ENCODE measurements around the gene PSD4.

The PSD4 gene

DNA sequence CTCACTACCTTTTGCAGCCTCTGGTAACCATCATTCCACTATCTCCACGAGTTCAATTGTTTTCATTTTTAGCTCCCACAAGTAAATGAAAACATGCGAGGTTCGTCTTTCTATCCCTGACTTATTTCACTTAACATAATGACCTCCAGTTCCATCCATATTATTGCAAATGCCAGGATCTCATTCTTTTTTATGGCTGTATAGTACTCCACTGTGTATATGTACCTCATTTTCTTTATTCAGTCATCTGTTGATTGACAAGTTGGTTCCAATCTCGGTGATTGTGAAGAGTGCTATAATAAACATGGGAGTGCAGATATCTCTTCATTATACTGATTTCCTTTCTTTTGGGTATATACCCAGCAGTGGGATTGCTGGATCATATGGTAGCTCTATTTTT lies 29.5 kb upstream of the PSD4 start:
- DNase-seq, result no peak

DNA sequence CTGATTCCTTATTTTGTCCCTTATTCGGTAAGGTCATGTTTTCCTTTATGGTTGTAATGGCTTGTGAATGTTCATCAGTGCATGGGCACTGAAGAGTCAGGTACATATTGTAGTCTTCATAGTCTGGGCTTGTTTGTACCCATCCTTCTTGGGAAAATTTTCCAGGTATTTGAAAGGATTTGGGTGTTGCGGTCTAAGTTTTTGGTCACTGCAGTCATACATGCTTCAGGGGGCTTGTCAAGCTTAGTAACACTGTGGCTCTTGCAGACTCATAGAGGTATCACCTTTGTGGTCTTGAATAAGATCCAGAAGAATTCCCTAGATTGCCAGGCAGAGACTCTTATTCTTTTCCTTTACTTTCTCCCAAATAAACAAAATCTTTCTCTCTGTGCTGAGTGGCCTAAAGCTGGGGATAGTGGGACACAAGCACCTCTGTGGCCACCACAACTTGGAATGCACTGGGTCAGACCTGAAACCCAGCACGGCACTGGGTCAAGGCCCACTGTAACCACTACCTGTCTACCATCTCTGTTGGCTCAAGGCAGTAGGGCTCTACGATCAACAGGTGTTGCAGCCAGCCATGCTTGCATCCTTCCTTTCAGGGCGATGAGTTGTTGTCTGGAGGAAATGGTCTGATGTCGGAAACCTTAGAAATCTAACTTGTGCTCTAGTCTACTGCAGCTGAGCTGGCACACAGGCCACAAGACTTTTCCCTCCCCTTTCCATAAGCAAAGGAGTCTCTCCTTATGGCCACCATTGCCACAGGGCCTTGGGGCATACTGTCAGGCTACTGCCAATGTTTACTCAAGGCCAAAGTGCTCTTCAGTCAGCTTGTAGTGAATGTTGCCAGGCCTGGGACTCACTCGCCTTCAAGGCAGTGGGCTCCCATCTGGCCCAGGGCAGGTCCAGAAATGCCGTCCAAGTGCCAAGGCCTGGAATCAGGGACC lies 24.9 kb upstream of the PSD4 start:
- DNase-seq, result no peak

DNA sequence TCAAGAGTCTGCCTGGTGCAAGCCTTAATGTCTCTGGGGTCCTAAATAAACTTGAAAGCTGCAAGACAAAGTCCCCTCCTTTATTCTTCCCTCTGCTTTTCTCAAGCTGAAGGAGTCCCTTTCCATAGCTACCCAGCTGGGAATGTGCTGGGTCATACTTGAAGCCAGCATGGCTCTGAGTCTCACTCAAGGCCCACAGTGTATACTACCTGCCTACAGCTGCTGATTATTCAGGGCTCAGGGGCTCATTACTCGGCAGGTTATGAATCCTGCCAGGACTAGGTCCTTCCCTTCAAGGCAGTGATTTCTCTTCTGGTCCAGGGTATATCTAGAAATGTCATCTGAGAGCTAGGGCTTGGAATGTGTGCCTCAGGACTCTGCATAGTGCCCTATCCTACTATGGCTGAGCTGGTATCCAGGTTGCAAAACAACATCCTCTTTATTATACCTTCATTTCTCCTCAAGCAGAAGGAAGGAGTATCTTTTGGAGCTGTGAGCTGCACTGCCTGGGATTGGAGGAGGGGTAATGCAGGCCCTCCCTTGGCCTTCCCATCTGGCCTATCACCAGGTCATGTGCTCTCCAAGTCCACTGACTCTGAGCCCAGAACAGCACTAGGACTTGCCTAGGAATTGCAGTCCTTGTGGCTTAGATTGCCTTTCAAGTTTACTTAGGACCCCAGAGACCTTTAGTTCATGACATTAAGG lies 24.1 kb upstream of the PSD4 start:
- no peak for DNase-seq

DNA sequence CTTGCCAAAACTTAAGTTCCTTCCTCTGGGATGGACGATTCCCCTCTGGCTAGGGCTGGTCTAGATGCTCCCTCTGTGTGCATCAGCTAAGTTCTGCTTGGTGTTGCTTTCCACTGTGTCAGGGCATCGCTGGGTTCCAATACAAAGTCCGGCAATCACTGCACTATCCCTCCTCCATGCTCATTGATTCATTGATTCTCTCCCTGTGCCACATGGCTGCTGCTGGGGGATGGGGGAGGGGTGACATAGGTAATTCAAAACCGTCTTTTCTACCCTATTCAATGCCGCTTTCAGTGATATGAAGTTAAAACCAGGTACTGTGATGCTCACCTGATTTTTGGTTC lies 23.5 kb upstream of the PSD4 start:
- DNase-seq, result no peak

DNA sequence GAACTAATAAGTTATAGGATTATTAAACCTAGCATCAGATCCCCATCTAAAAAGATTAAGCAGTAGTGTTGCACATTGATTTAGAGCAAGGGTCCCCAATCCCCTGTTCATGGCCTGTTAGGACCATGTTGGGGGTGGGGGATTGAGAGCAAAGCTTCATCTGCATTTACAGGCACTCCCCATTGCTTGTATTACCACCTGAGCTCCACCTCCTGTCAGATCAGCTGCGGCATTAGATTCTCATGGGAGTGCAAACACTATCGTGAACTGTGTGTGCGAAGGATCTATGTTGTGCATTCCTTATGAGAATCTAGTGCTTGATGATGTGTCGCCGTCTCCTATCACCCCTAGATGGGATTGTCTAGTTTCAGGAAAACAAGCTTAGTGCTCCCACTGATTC lies 18.4 kb upstream of the PSD4 start:
- no peak for DNase-seq

DNA sequence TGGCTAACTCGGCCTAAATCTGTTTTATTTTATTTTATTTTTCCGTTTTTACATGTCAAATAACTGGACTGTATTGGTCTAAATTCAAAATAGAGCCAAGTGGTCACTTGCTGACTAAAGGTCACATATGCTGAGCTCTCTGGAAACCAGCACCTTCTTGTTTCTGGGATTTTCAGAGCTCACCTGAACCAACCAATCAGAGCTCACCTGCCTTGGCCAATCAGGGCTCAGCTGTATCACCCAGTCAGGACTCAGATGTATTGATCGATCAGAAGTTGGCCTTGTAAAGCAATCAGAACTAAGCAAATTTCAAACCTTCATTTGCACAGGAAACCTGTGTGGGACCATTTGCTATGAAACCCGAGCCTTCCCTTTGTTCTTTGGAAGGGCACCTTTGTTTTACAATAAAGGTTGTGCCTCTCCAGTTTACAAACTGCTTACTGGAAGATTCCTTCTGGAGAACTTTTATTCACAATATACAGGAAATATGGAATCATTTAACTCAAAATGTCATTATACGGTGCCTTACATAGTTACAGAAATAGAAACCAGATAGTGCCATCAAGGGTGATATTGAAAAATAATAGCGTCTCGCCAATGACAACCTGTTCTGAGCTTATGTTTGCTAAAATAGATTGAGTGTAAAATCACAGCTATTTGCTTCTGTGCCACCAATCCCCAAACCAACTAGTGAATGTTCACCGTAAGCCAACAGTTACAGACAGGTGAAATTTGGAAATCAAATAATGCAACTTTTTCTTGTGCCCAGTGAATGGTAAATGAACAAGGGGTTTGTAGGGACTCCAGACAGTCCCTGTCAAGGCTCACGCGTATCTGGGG lies 17.3 kb upstream of the PSD4 start:
- DNase-seq, result no peak

DNA sequence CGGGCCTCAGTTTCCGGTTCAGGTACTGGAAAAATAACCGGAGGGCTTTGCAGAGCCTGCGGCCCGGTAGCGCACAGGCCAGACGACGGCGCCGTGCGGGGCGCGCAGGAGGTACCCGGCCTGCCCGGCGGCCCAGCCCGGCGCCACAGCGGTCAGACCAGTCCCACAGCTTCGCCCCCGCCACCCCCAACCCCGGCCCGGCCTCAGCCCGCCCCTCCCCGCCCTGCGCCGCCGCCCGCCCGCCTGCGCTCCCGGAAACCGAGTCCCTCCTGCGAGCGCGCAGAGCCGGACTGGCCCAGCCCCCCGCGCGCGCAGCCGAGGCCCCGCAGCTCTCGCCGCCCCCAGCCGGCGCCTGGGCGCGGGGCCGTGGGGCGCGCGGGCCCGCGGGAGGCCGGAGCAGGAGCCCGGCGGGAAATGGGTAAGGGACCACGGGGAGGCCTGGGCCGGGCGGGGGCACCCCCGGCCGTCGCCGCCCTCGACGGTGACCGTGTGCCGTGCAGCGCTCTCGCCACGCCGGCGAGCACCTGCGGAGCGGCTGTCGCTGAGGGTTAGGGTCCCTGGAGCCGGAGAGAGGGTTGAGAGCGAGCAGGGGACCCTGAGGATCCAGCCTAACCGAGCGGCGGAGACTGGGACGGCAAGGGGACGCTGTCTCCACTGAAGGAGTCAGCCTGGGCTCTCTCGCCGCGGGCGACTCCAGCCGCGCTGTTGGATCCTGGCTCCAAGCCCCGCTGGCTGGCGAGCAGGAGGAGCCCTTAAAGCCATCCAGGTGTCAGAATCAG lies 16.5 kb upstream of the PSD4 start:
- no peak for DNase-seq

DNA sequence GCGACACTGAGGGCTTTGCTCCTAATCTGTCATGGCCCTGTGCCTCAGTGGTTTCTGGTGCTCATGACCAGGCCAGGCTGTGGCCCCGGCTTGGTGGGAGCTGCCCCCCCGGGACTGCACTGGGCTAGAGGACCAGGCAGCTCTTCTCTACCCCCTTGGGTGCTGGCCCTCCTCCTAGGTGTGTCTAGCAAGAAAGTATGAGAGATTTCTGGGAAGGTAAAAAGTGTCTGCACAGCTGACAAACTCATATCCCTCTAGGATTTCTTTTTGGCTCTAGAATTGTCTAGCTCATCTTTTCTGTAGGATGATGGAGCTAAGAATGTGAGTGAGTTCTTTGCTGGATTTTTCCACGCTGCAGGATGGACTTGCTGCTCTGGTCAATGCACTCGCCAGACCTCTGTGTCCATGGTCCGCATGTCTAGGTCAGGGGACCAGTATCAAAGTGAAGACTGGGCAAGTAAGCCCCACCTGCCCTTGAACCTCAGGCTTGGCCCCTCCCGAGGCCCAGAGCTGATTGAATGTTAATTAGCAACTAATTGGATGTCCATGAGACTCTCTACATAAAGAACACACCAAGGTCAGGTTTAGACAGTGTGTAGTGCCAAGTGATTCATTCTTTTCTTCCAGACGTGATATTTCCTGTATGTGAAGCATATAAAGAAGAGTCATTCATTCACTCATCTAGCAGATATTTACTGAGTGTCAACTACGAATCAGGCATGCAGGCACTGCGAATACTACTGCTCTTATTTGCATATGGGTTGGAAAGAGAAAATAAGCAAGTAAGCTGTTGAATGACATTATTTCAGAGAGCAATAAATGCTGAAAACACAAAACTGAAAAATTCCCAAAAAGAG lies 15.6 kb upstream of the PSD4 start:
- no peak for DNase-seq

DNA sequence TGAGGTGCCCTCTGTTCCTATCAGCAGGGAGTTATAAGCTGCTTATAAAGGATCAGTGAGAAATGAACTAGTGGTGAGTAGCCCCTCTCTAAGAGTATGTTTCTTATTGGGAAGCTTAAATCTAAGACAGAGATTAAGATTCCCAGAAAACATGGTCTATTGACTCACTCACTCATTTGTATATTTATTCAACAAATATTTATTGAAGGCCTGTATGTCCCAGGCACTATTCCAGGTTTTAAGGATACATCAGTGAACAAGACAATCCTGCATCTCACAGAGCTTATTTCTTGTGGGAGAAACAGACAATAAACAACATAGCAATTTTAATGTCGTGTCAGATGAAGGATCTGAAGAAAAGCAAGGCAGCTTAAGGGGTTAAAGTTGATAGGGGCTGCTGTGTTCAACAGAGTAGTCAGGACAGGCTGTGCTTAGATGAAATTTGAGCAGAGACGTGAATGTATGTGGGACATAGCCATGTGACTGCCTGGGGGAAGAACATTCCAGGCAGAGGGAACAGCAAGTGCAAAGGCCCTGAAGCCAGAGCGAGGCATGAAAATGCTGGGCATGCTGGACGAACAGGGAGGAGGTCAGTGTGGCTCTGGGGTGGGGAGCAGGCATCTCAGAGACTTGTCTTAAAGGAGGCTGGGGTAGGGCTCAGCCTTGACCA lies 14.8 kb upstream of the PSD4 start:
- no peak for DNase-seq

DNA sequence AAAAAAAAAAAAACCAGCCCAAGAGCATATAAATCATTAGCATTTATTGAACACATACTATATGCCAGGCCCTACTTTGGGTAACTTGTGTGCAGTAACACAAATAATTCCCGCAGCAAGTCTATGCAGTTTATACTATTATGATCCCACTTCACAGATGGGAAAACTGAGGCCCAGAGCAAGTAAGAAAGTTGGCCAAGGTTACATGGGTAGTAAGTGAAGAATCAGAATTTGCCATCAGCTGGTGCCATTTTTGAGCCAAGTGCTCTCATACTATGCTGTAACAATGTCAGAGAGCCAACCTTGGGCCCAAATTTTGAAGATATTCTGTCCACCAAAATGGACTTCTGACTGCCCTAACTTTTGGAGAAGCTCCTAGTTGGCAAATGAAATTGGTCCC lies 13.5 kb upstream of the PSD4 start:
- DNase-seq, result no peak

DNA sequence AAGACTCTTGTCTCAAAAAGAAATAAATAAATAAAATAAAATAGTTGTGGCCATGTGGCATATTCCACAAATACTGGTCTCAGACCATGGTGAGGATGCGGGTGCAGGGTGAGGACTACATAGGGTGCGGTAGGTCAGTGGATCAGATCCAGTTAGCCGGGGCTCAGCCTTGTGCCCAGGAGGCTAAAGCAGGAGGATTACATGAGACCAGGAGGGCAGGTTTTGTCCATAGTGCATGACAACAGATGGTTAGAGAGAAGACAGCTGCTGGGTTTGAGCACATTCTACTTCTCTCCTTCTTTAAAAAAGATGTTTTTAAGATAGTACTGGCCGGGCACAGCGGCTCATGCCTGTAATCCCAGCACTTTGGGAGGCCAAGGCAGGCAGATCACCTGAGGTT lies 12.8 kb upstream of the PSD4 start:
- DNase-seq, result no peak

DNA sequence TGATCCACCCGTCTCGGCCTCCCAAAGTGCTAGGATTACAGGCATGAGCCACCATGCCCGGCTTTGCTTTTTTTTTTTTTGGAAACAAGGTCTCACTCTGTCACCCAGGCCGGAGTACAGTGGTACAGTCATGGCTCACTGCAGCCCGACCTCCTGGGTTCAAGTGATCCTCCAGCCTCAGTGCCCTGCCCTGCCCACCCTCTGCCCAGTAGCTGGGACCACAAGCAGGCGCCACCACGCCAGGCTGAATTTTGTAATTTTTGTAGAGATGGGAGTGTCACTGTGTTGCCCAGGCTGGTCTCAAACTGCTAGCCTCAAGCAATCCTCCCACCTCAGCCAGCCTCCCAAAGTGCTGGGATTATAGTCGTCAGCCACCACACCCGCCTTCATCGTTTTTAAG lies 11.6 kb upstream of the PSD4 start:
- DNase-seq, result no peak

DNA sequence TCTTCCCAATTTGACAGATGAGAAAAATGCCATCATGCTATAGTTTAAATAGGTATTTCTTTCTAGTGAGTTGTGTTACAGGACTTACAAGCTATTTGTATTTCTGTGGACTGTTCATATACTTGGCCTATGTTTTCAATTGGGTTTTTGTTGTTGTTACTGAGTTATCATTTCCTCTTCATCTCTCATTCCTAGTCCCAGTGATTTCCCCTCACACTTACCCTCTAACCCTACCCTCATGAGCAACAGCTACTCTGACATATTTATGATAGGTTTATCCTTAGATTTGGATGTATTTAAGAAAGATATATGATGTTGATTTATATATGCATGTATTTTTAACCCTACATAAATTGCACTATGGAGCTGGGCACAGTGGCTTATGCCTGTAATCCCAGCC lies 10.9 kb upstream of the PSD4 start:
- DNase-seq, result no peak

DNA sequence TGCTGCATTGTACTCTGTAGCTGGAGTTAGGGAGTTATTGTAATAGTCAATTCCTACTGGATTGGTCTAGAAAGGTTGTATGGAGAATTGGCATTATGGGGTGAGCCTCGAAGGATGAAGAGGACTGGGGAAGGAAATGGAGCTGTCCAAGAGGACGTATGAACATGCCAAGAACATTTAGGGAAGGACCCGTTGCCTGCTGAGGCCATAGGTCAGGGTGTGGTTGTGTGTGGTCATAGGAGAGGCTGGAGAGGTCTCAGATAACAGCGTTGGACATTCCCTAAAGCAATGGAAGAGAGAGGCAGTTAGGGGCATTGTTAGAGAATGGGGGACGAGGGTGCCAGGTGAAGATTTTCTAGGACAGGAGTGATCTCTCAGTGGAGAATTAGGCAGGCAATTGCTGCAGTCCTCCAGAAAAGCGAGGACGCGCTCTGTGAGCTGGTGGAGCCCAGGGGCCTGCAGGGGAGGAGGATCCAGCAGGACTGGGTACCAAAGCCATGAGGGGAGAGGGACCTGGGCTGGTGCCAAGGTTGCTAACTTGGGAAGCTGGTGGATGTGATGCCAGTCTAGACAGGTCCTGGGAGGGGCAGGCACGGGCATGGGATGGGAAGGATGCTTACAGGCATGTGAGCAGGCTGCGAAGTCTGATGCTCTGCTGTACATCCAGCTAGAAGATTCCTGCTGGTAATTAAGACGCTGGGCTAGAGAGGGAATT lies 9.4 kb upstream of the PSD4 start:
- DNase-seq, result no peak

DNA sequence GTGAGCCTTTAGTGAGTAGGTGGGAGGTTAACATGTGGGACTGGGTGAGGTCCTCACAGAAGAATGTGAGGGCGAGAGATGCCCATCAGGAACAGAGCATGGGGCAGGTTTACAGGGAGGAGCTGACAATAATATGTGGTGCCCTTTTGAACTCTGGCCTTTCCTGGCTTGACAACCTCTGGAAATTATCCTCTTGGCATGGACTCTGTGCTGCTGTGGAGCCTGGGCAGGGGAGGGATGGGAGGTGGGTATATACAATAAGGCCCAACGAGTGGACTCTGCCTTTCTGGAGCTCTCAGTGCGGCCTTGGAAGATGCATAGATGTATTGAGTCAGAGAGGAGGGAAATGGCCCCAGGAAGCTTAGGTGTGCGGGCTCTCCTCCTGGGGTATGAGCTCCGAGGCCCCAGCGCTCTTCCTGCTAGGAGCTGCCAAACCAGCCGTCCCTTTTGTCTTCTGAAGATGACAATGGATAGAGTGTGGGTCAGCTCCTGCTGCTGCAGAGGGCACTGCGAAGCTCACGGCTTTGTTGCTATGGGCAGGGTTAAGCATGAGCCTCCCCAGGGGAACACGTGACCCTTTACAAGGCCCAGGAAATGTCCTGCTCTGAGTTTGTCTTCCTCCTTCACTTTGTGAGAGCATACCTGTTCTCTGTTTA lies 8.7 kb upstream of the PSD4 start:
- DNase-seq, result no peak

DNA sequence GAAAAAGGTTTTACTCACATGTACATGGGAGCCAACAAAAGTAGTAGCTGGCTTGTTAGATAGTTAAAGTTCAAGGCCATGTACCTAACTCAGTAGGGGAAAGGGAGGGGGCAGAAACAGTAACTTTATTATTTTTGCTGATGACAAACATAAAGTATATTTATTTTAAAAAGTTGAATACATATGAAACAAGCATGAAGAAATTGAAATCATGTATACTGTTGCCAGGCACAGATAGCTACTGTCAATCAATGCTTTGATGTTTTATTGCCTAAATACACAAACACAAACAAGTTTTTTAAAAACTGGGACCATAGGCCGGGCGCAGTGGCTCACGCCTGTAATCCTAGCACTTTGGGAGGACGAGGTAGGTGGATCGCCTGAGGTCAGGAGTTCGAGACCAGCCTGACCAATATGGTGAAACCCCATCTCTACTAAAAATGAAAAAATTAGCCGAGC lies 7.6 kb upstream of the PSD4 start:
- DNase-seq, result no peak

DNA sequence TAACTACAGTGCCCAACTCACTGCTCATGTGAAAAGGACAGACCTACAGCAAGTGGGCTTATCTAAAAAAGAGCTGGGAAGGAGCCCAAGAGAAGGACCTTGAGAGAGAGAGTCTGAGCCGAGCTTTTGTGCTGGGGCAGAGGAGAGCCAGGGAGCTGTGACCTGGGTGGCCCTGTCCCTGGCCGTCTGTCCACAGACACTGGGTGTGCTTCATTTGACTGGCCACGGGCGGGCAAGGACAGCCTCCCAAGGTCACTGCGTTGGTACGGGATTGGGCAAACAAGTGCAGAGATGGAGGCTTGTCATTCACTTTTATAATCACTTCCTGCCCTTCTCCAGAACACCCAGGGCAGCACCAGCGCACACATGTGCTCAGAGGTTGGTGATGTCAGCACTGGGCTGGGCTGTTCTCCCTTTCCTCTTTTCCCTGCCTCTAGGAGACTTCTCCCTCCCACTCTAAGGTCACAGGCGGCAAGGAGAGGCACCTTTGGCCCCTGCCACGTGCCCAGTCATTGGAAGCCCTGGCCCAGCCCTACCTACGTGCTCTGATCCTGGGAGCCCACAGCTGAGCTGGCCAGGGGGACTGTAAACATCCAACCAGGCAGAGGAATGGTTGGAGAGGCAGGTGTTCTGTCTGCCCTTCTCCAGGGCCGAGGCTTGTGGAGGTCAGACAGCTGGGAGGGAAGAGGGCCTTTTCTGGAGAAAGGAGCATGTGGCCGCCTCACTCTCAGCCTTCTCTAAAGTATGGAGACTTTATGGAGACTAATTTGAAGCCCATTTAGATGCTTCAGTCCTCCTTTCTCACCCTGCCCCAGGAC lies 6.4 kb upstream of the PSD4 start:
- peak; percentile 59 to 78 for DNase-seq

DNA sequence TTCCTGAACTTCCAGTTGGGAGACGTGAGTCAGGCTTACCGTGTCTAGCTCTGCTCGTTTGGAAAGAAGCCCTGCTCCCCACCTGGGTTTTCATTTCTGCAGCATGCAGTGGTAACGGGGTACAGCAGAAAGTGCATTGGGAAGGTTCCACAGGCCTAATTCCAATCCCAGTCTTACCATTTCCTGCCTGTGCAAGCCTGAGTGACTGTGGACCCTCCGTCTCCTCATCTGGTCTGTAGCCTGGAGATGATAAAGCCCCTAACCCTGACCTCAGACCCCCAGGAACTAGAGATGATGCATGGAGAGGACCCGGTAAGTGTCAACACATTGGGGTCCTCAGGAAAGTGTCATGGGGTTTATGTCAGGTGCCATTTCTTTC lies 5.8 kb upstream of the PSD4 start:
- DNase-seq, result no peak

DNA sequence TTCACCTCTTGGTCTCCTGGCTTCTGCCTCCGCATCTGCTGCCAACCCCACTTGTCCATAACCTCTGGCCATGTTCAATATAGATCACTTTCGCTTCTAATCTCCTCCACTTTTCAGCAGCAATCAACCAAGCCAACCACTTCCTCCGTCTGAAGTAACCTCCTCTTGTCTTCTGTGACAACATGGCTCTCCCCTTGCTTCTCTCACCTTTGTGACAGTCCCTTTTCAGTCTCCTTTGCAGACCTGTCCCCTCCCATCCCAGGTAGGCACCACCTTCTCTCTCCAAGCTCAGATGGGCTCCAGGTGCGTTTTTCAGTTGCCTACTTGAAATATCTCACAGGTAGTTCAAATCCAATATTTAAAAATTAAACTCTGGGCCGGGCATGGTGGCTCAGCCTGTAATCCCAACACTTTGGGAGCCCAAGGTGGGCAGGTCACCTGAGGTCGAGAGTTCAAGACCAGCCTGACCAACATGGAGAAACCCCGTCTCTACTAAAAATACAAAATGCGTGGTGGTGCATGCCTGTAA lies 4.7 kb upstream of the PSD4 start:
- DNase-seq, result no peak

Measured in SHP77 (cell line).